ENCODE data around the gene MAD1L1. TPM values are rescaled to one million over a fixed set of nuclear protein-coding genes. Genes with fewer than 3 reads are reported as not detected.

Gene MAD1L1
- total and polyA plus RNA-seq, 2 donors (not counting 1 experiment from before 2014, with no cell fraction given) = 9.8 to 29.4 TPM

GRCh38 chr7:2118630-2119190, 114.0 kb downstream of the MAD1L1 start:
- DNase-seq (ENCODE audit: low read depth in 2 of 2) = no peak
- Histone ChIP-seq H3K9ac (ENCODE audit: insufficient read depth, low read length) (no peak overlapping the region), H3K4me1 (ENCODE audit: control insufficient read depth, extremely low read depth, insufficient read depth, low read length) (peaks cover 9% of the 10 kb centered on the region), H3K4me2 (ENCODE audit: extremely low read depth, insufficient read depth, low read length) (no peak overlapping the region), H3K27ac (ENCODE audit: insufficient read depth, low read length) (no peak overlapping the region), H4K20me1 (ENCODE audit: control insufficient read depth, extremely low read depth, insufficient read depth, low read length) (no peaks in the 10 kb centered on the region), H3K27me3 (ENCODE audit: control insufficient read depth, insufficient read depth, low read length) (no peaks in the 10 kb centered on the region), H3K9me3 (ENCODE audit: control insufficient read depth, insufficient read depth, low read depth, low read length) (no peaks in the 10 kb centered on the region), H3K36me3 (ENCODE audit: control insufficient read depth, insufficient read depth, low read length) (peaks cover 6% of the 10 kb centered on the region), H3K4me3 (replicated peaks in 1 of 4; ENCODE audit: control extremely low read depth in 1 of 4, insufficient read depth in 1 of 4, low read depth in 3 of 4, low read length in 4 of 4) (no peak overlapping the region), H2AFZ (ENCODE audit: low read length) (no peak overlapping the region), H3K79me2 (ENCODE audit: control insufficient read depth, insufficient read depth, low read length) (no peaks in the 10 kb centered on the region)
- TF ChIP-seq EZH2 (IDR thresholded peaks at IDR 0.05; ENCODE audit: low read length, missing control alignments) = no peak
- no peak for TF ChIP-seq CTCF (conservative IDR thresholded peaks at IDR 0.05 in 1 of 2, IDR thresholded peaks at IDR 0.05 in 1 of 2; ENCODE audit: low read depth in 1 of 2, low read length in 2 of 2)

DNA sequence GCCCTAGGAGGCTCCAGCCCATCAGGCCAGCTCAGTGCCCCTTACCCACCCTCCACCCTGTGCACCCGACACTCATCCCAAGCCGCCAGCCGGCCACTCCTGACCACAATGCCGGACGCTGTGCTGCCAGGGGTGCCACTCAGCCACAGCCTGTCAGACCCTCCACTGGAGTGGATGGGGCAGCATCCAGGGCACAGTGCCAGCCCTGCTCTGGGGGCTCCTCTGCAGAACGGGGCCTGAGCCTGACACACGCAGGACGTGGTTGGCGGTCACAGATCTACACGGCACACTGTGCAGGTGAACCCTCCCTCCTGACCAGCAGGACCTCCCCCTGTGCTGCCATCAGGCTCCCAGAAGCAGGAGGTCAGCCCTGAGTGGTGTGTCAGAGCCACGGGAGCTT, 114.7 kb downstream of the MAD1L1 start:
- no peak for TF ChIP-seq EZH2 (IDR thresholded peaks at IDR 0.05; ENCODE audit: low read length, missing control alignments)
- no peak for TF ChIP-seq CTCF (conservative IDR thresholded peaks at IDR 0.05 in 1 of 2, IDR thresholded peaks at IDR 0.05 in 1 of 2; ENCODE audit: low read depth in 1 of 2, low read length in 2 of 2)
- peaks cover 9% of the 10 kb centered on the region for H3K4me1 ChIP-seq (ENCODE audit: control insufficient read depth, extremely low read depth, insufficient read depth, low read length)

DNA sequence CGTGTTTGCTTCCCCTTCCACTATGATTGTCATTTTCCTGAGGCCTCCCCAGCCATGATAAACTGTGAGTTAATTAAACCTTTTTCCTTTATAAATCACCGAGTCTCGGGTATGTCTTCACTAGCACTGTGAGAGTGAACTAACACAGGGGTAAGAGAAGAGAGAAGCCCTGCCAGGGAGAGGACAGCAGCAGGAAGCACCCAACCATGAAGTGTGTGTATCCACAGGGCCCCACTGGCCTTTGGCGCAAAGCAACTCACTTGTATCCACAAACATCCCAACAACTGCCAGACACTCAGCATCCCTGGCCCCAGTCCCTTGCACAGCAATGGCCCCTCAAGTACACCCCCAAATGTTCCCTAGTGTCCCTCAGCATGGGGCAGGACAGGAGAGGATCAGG, 115.1 kb downstream of the MAD1L1 start:
- Histone ChIP-seq H3K36me3 (ENCODE audit: control insufficient read depth, insufficient read depth, low read length) (peaks cover 6% of the 10 kb centered on the region), H4K20me1 (ENCODE audit: control insufficient read depth, extremely low read depth, insufficient read depth, low read length) (no peaks in the 10 kb centered on the region), H3K9me3 (ENCODE audit: control insufficient read depth, insufficient read depth, low read depth, low read length) (no peaks in the 10 kb centered on the region), H2AFZ (ENCODE audit: low read length) (no peak overlapping the region), H3K4me2 (ENCODE audit: extremely low read depth, insufficient read depth, low read length) (no peak overlapping the region), H3K27me3 (ENCODE audit: control insufficient read depth, insufficient read depth, low read length) (no peaks in the 10 kb centered on the region), H3K9ac (ENCODE audit: insufficient read depth, low read length) (no peak overlapping the region), H3K27ac (ENCODE audit: insufficient read depth, low read length) (no peak overlapping the region), H3K79me2 (ENCODE audit: control insufficient read depth, insufficient read depth, low read length) (no peaks in the 10 kb centered on the region), H3K4me3 (replicated peaks in 1 of 4; ENCODE audit: control extremely low read depth in 1 of 4, insufficient read depth in 1 of 4, low read depth in 3 of 4, low read length in 4 of 4) (no peak overlapping the region), H3K4me1 (ENCODE audit: control insufficient read depth, extremely low read depth, insufficient read depth, low read length) (peaks cover 9% of the 10 kb centered on the region)
- DNase-seq (ENCODE audit: low read depth in 2 of 2) = no peak
- no peak for TF ChIP-seq EZH2 (IDR thresholded peaks at IDR 0.05; ENCODE audit: low read length, missing control alignments)
- no peak for TF ChIP-seq CTCF (conservative IDR thresholded peaks at IDR 0.05 in 1 of 2, IDR thresholded peaks at IDR 0.05 in 1 of 2; ENCODE audit: low read depth in 1 of 2, low read length in 2 of 2)

More for the DNA sequence above, 114.7 kb downstream of the MAD1L1 start:
- no peak for DNase-seq (ENCODE audit: low read depth in 2 of 2)
- Histone ChIP-seq H3K36me3 (ENCODE audit: control insufficient read depth, insufficient read depth, low read length) (peaks cover 6% of the 10 kb centered on the region), H3K4me2 (ENCODE audit: extremely low read depth, insufficient read depth, low read length) (no peak overlapping the region), H3K27me3 (ENCODE audit: control insufficient read depth, insufficient read depth, low read length) (no peaks in the 10 kb centered on the region), H3K27ac (ENCODE audit: insufficient read depth, low read length) (no peak overlapping the region), H3K4me3 (replicated peaks in 1 of 4; ENCODE audit: control extremely low read depth in 1 of 4, insufficient read depth in 1 of 4, low read depth in 3 of 4, low read length in 4 of 4) (no peak overlapping the region), H3K9ac (ENCODE audit: insufficient read depth, low read length) (no peak overlapping the region), H4K20me1 (ENCODE audit: control insufficient read depth, extremely low read depth, insufficient read depth, low read length) (no peaks in the 10 kb centered on the region), H3K9me3 (ENCODE audit: control insufficient read depth, insufficient read depth, low read depth, low read length) (no peaks in the 10 kb centered on the region), H2AFZ (ENCODE audit: low read length) (no peak overlapping the region), H3K79me2 (ENCODE audit: control insufficient read depth, insufficient read depth, low read length) (no peaks in the 10 kb centered on the region)

All from fibroblast of lung (primary cell).